GM18502 (cell line): ENCODE results near the gene ZNF277.

ENCODE experiments used
- ATAC-seq: cut with Tn5 transposase; IDR thresholded peaks from one replicate; pipeline ENCODE4 v1.9.1; 2021; ENCODE audit warnings: mild to moderate bottlenecking; ENCODE audit not compliant: unreplicated experiment, poor library complexity

The ZNF277 gene

GRCh38 chr7:112183266-112183665 is 23.2 kb upstream of the ZNF277 start:
- no peak for ATAC-seq

GRCh38 chr7:112184455-112184854 is 22.0 kb upstream of the ZNF277 start:
- no peak for ATAC-seq

- peak; percentile 42 for ATAC-seq
These were observed 21.3 kb upstream of the ZNF277 start for GRCh38 chr7:112185005-112185834.

GRCh38 chr7:112186300-112186699 is 20.2 kb upstream of the ZNF277 start:
- no peak for ATAC-seq

- no peak for ATAC-seq
These were observed 18.2 kb upstream of the ZNF277 start for GRCh38 chr7:112188257-112188656.

GRCh38 chr7:112189691-112190090 is 16.8 kb upstream of the ZNF277 start:
- ATAC-seq: no peak

- no peak for ATAC-seq
These were observed 16.4 kb upstream of the ZNF277 start for GRCh38 chr7:112190120-112190519.

GRCh38 chr7:112192236-112193154 is 14.0 kb upstream of the ZNF277 start:
- ATAC-seq: no peak

- no peak for ATAC-seq
These were observed 12.5 kb upstream of the ZNF277 start for GRCh38 chr7:112193915-112194502.

- ATAC-seq: no peak
These were observed 10.8 kb upstream of the ZNF277 start for GRCh38 chr7:112195717-112196116.

GRCh38 chr7:112197322-112197721 is 9.2 kb upstream of the ZNF277 start:
- ATAC-seq: no peak

- ATAC-seq: no peak
These were observed 7.3 kb upstream of the ZNF277 start for GRCh38 chr7:112199035-112199655.

GRCh38 chr7:112199672-112200071 is 6.8 kb upstream of the ZNF277 start:
- ATAC-seq: no peak

GRCh38 chr7:112201411-112201810 is 5.1 kb upstream of the ZNF277 start:
- no peak for ATAC-seq

GRCh38 chr7:112201839-112202238 is 4.7 kb upstream of the ZNF277 start:
- no peak for ATAC-seq

- ATAC-seq: no peak
These were observed 3.7 kb upstream of the ZNF277 start for GRCh38 chr7:112202816-112203215.

- ATAC-seq: no peak
These were observed 3.1 kb upstream of the ZNF277 start for GRCh38 chr7:112203365-112203739.

GRCh38 chr7:112204499-112205342 is 1.8 kb upstream of the ZNF277 start:
- no peak for ATAC-seq

GRCh38 chr7:112205343-112206237 is 905 bp upstream of the ZNF277 start:
- peak; percentile 14 for ATAC-seq
